CD4-positive, alpha-beta T cell treated with Interleukin-15 for 4 hours (primary cell): ENCODE measurements around the gene PARVA.

Experiments
- DNase-seq: peaks from one replicate; pipeline ENCODE4 v3.0.0-alpha.2; 2020; ENCODE audit warnings: low spot score

The PARVA gene

DNA sequence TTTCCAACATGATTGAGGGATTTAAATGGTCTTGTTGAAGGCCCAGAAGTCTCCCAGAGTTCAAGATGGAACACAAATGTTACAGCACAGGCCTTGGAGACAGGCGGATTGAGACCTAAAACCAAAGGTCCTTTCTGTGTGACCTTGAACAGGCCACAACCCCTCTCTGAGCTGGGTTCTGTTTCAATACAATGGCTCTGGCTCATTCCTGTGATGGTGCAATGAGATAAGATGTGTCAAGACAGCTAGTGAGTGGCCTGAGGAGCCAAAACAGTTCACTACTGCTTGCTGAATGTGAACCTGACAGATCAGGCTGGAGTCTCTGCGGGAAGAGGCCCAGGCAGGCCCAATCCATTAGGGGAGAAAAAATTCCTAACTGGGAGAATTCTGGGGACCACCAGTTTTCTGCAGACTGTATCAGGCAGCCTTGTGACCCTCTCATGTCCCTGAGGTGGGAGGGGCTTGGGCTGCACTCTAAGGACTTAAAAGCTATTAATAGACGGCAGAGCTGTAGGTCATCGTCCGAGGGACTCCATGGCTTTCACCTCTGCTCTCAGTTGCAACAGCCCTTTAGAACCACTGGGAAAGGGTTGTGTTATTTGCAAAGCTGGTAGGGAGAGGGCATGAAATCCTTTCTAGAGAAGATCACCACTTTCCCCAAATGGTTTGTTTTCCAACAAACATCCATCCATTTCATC is 170.7 kb downstream of the PARVA start:
- no peak for DNase-seq

- DNase-seq, result no peak
These were observed 175.3 kb downstream of the PARVA start for GRCh38 chr11:12552692-12553091.

- DNase-seq, result no peak
These were observed 176.8 kb downstream of the PARVA start for GRCh38 chr11:12554122-12554521.

DNA sequence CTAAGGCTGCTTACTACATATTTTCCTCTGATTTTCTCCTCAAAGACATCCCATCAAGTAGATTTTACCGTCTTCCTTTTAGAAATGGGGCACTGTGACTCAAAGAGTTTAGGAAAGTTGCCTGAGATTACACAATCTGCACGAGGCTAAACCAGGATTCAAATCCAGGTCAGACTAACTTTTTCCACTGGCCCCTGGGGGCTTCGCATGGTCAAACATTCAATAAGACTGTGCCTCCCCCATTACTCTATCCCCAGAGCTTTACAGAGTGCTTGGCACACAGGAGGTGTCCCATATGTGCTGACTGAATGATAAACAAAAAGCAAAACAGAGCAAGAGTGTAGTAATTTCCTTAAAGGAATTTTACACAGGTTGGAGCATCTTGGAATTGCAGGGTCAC is 178.8 kb downstream of the PARVA start:
- DNase-seq, result no peak

DNA sequence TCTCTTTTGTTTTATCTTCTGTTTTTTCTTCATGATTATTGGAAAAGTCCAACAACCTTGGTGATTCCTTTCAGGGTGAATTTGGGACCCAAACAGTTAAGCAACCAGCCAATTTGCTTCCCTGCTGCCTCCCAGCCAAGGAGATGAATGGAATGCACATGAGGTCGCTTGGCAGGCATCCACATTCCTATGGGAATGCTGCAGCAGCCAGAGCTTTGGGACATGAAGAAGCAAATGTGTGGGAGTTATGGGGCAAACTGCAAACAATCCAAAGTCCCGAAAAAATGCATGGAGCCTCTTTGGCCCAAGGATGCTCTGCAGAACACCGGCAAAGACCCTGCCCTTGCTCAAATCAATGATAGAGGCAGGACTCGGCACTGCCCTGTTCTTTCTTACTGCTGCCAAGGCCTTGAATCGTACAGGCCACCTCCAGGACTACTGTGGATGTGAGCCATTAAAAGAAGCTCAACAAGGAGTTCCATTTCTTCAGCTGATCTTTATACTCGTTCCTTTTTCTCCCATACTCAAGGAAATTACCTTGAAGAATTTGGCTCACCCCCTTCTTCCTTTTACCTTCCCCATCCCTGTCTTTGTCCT is 179.5 kb downstream of the PARVA start:
- DNase-seq, result no peak

GRCh38 chr11:12559011-12559410 is 181.6 kb downstream of the PARVA start:
- no peak for DNase-seq

GRCh38 chr11:12560362-12560761 is 183.0 kb downstream of the PARVA start:
- no peak for DNase-seq

GRCh38 chr11:12560861-12561260 is 183.5 kb downstream of the PARVA start:
- no peak for DNase-seq

DNA sequence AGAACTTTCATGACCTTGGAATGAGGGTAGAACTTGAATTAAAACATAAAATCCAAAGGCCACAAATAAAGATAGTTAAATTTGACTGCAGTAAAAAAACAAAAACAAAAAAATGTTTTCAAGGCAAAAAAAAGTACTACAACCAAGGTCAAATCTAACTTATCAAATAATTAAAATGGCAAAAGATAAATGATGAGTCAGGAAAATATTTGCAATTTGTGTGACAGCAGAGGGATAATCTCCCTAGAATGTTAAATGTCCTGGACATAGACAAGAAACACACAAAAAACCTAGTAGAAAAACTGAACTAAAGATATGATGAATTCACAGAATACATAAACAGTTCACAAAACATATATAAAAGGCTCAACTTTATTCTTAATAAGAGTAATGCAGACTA is 186.6 kb downstream of the PARVA start:
- DNase-seq, result no peak

DNA sequence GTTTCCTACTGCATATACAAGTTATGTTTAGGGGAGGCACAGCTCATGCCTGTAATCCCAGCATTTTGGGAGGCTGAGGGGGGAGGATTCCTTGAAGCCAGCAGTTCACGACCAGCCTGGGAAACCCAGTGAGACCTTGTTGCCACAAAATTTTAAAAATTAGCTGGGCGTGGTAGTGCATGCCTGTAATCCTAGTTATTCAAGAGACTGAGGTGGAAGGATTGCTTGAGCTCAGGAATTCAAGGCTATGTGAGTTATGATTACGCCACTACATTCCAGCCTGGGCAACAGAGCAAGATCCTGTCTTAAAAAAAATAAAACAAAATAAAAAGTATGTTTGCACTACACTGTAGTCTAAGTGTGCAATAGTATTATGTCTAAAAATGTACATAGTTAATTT is 188.0 kb downstream of the PARVA start:
- no peak for DNase-seq

GRCh38 chr11:12567746-12568460 is 190.5 kb downstream of the PARVA start:
- DNase-seq, result no peak

DNA sequence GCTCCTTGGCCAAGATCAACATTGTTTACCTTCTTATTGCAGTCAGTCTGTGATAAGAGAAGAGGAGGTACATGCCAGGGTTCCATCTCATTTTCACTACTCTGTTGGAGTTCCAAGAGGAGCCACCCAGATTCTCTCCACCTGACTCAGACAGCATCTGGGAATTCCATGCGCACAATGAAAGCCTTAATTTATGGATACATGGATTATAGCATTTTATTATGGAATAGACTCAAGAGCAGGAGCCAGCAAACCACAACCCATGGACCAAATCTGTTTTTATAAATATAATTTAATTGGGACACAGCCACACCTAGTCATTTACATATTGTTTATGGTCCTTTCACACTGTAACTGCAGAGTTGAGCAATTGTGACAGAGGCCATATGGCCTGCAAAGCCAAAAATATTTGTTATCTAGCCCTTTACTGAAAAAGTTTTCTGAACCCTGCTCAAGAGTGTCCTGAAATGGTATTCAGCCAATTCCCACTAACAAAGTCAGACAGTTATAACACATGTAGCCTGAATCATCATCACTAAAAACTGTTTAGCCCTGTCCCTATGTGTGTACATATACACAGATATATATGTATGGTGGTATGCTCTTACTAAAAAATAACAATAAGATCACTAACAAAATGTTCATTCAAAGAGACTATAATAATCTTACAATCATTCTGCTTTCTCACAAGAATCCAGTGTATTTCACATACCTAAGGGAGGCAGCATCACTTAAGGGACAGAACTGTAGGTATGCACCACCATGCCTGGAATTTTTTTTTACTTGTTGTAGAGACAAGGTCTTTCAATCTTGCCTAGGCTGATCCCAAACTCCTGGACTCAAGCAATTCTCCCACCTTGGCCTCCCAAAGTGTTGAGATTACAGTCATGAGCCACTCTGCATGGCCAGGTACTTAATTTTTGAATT is 192.4 kb downstream of the PARVA start:
- DNase-seq, result no peak

DNA sequence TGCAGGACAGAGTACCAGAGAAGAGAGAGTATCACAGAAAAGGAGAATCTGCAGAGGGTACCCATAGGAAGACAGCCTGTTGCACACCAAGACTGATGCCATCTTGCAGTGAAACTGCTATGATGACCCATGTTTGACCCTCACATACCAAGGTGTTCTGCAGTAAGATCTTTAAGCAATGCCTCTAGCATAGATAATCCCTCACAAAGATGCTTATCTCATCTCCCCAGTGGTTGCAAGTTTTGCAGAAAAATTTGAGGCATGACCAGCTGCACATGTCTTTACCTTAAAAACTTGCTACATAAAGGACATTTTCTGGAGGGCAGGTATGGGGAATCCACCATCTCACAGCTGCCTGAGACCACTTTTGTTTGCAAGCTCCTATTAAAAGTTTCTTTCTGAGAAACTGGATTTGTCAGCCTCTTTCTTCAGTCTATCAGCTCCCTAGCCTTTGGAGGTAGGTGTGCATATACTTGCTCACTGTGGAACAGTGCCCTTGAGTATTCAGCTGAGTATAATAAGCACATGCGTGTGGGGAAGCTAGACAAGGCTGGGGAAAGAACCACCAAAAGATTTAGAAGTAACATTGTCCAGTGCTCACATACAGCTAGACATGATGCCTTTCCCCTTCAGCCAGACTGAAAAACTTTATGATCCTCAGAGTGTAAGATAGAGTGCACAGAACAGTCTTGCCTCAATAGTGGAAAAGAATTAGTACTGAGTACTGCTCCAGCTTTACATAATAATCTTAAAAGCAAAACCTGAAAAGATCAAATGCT is 196.5 kb downstream of the PARVA start:
- no peak for DNase-seq

- DNase-seq, result no peak
These were observed 200.6 kb downstream of the PARVA start for GRCh38 chr11:12577725-12578644.

DNA sequence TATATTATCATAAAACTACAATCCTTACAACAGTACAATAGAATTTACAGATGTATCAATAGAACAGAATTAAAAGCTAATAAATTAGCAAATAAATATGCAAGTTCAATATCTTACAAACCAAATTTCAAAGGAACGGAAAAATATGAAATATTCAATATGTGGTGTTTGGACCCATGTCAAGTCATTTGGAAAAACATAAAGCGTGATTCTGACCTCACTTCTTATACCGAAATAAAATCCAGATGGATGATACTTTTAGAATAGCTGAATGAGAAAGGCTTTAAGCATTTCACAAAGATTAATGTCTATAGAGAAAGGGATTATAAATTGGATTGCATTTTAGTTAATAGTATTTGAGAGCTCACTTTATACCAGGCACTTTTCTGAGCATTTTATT is 204.0 kb downstream of the PARVA start:
- no peak for DNase-seq

- DNase-seq, result no peak
These were observed 204.6 kb downstream of the PARVA start for GRCh38 chr11:12581923-12582322.
